Measurements from ENCODE around the gene MOCS1.

DNA sequence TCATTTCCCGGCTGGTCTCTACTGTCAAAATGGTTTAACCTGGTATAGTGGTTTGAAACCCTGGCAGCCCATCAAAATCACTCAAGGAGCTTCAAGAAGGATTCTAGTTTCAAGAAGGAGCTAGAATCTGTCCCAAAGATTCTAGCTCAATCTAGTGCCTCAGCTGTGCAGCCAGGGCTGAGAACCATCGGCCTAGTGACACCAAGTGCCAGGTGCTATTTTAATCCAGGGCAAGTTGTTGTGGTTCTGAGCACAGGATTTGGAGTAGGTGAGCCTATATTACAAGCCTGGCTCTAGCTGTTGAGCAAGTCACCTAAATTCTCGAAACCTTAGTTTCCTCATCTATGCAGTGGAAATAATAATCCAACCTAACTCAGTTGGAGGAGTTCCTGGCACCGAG lies 3.7 kb downstream of the MOCS1 start:
- TF ChIP-seq, protein P1, sequence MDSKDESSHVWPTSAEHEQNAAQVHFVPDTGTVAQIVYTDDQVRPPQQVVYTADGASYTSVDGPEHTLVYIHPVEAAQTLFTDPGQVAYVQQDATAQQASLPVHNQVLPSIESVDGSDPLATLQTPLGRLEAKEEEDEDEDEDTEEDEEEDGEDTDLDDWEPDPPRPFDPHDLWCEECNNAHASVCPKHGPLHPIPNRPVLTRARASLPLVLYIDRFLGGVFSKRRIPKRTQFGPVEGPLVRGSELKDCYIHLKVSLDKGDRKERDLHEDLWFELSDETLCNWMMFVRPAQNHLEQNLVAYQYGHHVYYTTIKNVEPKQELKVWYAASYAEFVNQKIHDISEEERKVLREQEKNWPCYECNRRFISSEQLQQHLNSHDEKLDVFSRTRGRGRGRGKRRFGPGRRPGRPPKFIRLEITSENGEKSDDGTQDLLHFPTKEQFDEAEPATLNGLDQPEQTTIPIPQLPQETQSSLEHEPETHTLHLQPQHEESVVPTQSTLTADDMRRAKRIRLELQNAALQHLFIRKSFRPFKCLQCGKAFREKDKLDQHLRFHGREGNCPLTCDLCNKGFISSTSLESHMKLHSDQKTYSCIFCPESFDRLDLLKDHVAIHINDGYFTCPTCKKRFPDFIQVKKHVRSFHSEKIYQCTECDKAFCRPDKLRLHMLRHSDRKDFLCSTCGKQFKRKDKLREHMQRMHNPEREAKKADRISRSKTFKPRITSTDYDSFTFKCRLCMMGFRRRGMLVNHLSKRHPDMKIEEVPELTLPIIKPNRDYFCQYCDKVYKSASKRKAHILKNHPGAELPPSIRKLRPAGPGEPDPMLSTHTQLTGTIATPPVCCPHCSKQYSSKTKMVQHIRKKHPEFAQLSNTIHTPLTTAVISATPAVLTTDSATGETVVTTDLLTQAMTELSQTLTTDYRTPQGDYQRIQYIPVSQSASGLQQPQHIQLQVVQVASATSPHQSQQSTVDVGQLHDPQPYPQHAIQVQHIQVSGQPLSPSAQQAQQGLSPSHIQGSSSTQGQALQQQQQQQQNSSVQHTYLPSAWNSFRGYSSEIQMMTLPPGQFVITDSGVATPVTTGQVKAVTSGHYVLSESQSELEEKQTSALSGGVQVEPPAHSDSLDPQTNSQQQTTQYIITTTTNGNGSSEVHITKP (tag by site-specific recombination; IDR thresholded peaks at IDR 0.05): no peak
- TF ChIP-seq, protein P2, sequence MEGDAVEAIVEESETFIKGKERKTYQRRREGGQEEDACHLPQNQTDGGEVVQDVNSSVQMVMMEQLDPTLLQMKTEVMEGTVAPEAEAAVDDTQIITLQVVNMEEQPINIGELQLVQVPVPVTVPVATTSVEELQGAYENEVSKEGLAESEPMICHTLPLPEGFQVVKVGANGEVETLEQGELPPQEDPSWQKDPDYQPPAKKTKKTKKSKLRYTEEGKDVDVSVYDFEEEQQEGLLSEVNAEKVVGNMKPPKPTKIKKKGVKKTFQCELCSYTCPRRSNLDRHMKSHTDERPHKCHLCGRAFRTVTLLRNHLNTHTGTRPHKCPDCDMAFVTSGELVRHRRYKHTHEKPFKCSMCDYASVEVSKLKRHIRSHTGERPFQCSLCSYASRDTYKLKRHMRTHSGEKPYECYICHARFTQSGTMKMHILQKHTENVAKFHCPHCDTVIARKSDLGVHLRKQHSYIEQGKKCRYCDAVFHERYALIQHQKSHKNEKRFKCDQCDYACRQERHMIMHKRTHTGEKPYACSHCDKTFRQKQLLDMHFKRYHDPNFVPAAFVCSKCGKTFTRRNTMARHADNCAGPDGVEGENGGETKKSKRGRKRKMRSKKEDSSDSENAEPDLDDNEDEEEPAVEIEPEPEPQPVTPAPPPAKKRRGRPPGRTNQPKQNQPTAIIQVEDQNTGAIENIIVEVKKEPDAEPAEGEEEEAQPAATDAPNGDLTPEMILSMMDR (tag by site-specific recombination; IDR thresholded peaks at IDR 0.05): no peak
- TF ChIP-seq TCF7L2 (IDR thresholded peaks at IDR 0.05; ENCODE audit: borderline replicate concordance, low read depth, low read length) (no peak), ZNF184 (tag by site-specific recombination; IDR thresholded peaks at IDR 0.05) (no peak), PRDM1 (tag by site-specific recombination; IDR thresholded peaks at IDR 0.05) (no peak)
- TF ChIP-seq, protein P3, sequence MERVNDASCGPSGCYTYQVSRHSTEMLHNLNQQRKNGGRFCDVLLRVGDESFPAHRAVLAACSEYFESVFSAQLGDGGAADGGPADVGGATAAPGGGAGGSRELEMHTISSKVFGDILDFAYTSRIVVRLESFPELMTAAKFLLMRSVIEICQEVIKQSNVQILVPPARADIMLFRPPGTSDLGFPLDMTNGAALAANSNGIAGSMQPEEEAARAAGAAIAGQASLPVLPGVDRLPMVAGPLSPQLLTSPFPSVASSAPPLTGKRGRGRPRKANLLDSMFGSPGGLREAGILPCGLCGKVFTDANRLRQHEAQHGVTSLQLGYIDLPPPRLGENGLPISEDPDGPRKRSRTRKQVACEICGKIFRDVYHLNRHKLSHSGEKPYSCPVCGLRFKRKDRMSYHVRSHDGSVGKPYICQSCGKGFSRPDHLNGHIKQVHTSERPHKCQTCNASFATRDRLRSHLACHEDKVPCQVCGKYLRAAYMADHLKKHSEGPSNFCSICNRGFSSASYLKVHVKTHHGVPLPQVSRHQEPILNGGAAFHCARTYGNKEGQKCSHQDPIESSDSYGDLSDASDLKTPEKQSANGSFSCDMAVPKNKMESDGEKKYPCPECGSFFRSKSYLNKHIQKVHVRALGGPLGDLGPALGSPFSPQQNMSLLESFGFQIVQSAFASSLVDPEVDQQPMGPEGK (tag by site-specific recombination; IDR thresholded peaks at IDR 0.05): no peak
- TF ChIP-seq, protein P4, sequence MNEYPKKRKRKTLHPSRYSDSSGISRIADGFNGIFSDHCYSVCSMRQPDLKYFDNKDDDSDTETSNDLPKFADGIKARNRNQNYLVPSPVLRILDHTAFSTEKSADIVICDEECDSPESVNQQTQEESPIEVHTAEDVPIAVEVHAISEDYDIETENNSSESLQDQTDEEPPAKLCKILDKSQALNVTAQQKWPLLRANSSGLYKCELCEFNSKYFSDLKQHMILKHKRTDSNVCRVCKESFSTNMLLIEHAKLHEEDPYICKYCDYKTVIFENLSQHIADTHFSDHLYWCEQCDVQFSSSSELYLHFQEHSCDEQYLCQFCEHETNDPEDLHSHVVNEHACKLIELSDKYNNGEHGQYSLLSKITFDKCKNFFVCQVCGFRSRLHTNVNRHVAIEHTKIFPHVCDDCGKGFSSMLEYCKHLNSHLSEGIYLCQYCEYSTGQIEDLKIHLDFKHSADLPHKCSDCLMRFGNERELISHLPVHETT (tag by site-specific recombination; IDR thresholded peaks at IDR 0.05): no peak
- TF ChIP-seq, protein P5, sequence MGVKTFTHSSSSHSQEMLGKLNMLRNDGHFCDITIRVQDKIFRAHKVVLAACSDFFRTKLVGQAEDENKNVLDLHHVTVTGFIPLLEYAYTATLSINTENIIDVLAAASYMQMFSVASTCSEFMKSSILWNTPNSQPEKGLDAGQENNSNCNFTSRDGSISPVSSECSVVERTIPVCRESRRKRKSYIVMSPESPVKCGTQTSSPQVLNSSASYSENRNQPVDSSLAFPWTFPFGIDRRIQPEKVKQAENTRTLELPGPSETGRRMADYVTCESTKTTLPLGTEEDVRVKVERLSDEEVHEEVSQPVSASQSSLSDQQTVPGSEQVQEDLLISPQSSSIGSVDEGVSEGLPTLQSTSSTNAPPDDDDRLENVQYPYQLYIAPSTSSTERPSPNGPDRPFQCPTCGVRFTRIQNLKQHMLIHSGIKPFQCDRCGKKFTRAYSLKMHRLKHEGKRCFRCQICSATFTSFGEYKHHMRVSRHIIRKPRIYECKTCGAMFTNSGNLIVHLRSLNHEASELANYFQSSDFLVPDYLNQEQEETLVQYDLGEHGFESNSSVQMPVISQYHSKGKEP (tag by site-specific recombination; IDR thresholded peaks at IDR 0.05): no peak
